A549 (cell line): ENCODE data around the gene MYOD1. TPM values are rescaled to one million over a fixed set of nuclear protein-coding genes. Genes with fewer than 3 reads are reported as not detected.

ENCODE experiments used
- ATAC-seq, 2 experiments: fragments of 200-7000 bp in 1 of 2; fragments of >200 bp in 1 of 2; cut with Nextera tagmentation in 1 of 2; cut with Tn5 transposase in 1 of 2; 3 replicates each; pipeline versions ENCODE4 v1.8.0 to v1.9.1; 2018 to 2020; ENCODE audit warnings: mild to moderate bottlenecking in 1 of 2, moderate library complexity in 1 of 2
- CTCF ChIA-PET: fragments of 300-600 bp; sonication (Branson Sonifier 250); formaldehyde crosslinking; extraction: SDS; loops from one replicate; lab custom pipeline; 2021; ENCODE audit warnings: antibody characterized with exemption, inconsistent platforms; lab: Yijun Ruan, JAX
- POLR2A ChIA-PET: fragments of 350-600 bp; formaldehyde crosslinking; extraction: SDS; loops from one replicate; lab custom pipeline; 2021; ENCODE audit warnings: antibody characterized with exemption, inconsistent platforms; lab: Yijun Ruan, JAX
- DNase-seq, 2 experiments: peaks; one replicate each; pipeline versions ENCODE4 v3.0.0 to v3.0.0-alpha.2; 2011 to 2016; ENCODE audit warnings: low read depth in 1 of 2, low spot score in 1 of 2
- FAIRE-seq: peaks from 2 replicates; lab custom pipeline; 2011; peaks lifted over from hg19 to GRCh38; lab: Jason Lieb, UNC
- H3K27ac ChIP-seq, 2 experiments: fragments of >200 bp; sonication (Bioruptor Twin); formaldehyde crosslinking; 3 replicates each; pipeline ENCODE4 v1.5.1; 2016 to 2017
- H3K4me1 ChIP-seq: fragments of >200 bp; sonication (Bioruptor Twin); formaldehyde crosslinking; 3 replicates; pipeline ENCODE4 v1.6.1; 2016
- H3K4me2 ChIP-seq: fragments of >200 bp; sonication (Bioruptor Twin); formaldehyde crosslinking; 3 replicates; pipeline ENCODE4 v1.6.1; 2016
- H3K4me3 ChIP-seq: fragments of >200 bp; sonication (Bioruptor Twin); formaldehyde crosslinking; 3 replicates; pipeline ENCODE4 v1.5.1; 2016
- H3K9me3 ChIP-seq: fragments of >200 bp; sonication (Bioruptor Twin); formaldehyde crosslinking; 3 replicates; pipeline ENCODE4 v1.6.1; 2016
- CBX2 ChIP-seq: fragments of 200-600 bp; sonication (generic); IDR thresholded peaks from 2 replicates; pipeline ENCODE4 v1.6.1; 2016; ENCODE audit warnings: low read depth, mild to moderate bottlenecking, borderline replicate concordance
- CBX8 ChIP-seq: fragments of 200-600 bp; sonication (generic); IDR thresholded peaks from 2 replicates; pipeline ENCODE4 v1.6.1; 2016
- CEBPB ChIP-seq, 2 experiments: fragments of >200 bp in 1 of 2; sonication (Bioruptor Twin) in 1 of 2; formaldehyde crosslinking in 1 of 2; IDR thresholded peaks; 2 replicates each; pipeline ENCODE4 v1.6.1; 2012 to 2016
- CHD2 ChIP-seq: fragments of 150-350 bp; IDR thresholded peaks from 2 replicates; pipeline ENCODE4 v1.6.1; 2014; ENCODE audit warnings: low read length; ENCODE audit not compliant: partially characterized antibody
- CHD4 ChIP-seq: fragments of 200-600 bp; sonication (generic); IDR thresholded peaks from 2 replicates; pipeline ENCODE4 v1.6.1; 2016; ENCODE audit warnings: antibody characterized with exemption, mild to moderate bottlenecking, borderline replicate concordance
- EHF ChIP-seq: fragments of 250-450 bp; sonication (Bioruptor Pico); IDR thresholded peaks from 2 replicates; pipeline ENCODE4 v1.5.0; 2020; ENCODE audit warnings: mild to moderate bottlenecking
- HDAC2 ChIP-seq: fragments of 200-600 bp; sonication (generic); IDR thresholded peaks from 2 replicates; pipeline ENCODE4 v1.6.1; 2016
- HEYL ChIP-seq: fragments of 250-450 bp; sonication (Bioruptor Pico); IDR thresholded peaks from 2 replicates; pipeline ENCODE4 v1.8.0; 2021; ENCODE audit warnings: mild to moderate bottlenecking, moderate library complexity
- HOXB13 ChIP-seq: fragments of 250-450 bp; sonication (Bioruptor Pico); IDR thresholded peaks from 2 replicates; pipeline ENCODE4 v1.5.0; 2020; ENCODE audit warnings: low read depth, mild to moderate bottlenecking, moderate library complexity
- JUNB ChIP-seq: fragments of >200 bp; sonication (Bioruptor Twin); formaldehyde crosslinking; IDR thresholded peaks from 2 replicates; pipeline ENCODE4 v1.6.1; 2016
- MAFK ChIP-seq: fragments of 450-650 bp; IDR thresholded peaks from 2 replicates; pipeline ENCODE4 v1.6.1; 2014; ENCODE audit not compliant: partially characterized antibody
- MAZ ChIP-seq: fragments of 150-350 bp; IDR thresholded peaks from 2 replicates; pipeline ENCODE4 v1.6.1; 2014; ENCODE audit warnings: antibody characterized with exemption, low read depth, low read length, borderline replicate concordance
- MYC ChIP-seq: IDR thresholded peaks from 2 replicates; pipeline ENCODE4 v1.6.1; 2012; ENCODE audit warnings: mild to moderate bottlenecking, inconsistent platforms, low read length, improper control_type of control experiment, borderline replicate concordance
- POLR2AphosphoS2 ChIP-seq: conservative IDR thresholded peaks from 2 replicates; pipeline ENCODE4 v1.6.1; 2012; ENCODE audit warnings: low read length, improper control_type of control experiment, inconsistent platforms
- RAD21 ChIP-seq, 2 experiments: fragments of >200 bp in 1 of 2; sonication (Bioruptor Twin) in 1 of 2; formaldehyde crosslinking in 1 of 2; IDR thresholded peaks in 1 of 2; conservative IDR thresholded peaks in 1 of 2; 2 replicates in 1 of 2; 3 replicates in 1 of 2; pipeline ENCODE4 v1.6.1; 2012 to 2018; ENCODE audit warnings: inconsistent platforms in 1 of 2
- RCOR1 ChIP-seq: fragments of 150-350 bp; IDR thresholded peaks from 2 replicates; pipeline ENCODE4 v1.6.1; 2014; ENCODE audit warnings: antibody characterized with exemption, low read length, low read depth
- RNF2 ChIP-seq: fragments of 200-600 bp; sonication (generic); IDR thresholded peaks from 2 replicates; pipeline ENCODE4 v1.6.1; 2016; ENCODE audit warnings: low read depth, mild to moderate bottlenecking, antibody characterized with exemption, moderate library complexity, borderline replicate concordance
- SMC3 ChIP-seq: fragments of >200 bp; sonication (Bioruptor Twin); formaldehyde crosslinking; IDR thresholded peaks from 3 replicates; pipeline ENCODE4 v1.6.1; 2018; ENCODE audit warnings: inconsistent platforms
- SREBF2 ChIP-seq: fragments of 450-650 bp; IDR thresholded peaks from 2 replicates; pipeline ENCODE4 v1.6.1; 2014; ENCODE audit warnings: mild to moderate bottlenecking, moderate library complexity
- TFCP2L1 ChIP-seq: fragments of 250-450 bp; sonication (Bioruptor Pico); IDR thresholded peaks from 2 replicates; pipeline ENCODE4 v1.5.0; 2021; ENCODE audit warnings: mild to moderate bottlenecking
- ZC3H11A ChIP-seq: fragments of 450-650 bp; IDR thresholded peaks from 2 replicates; pipeline ENCODE4 v1.6.1; 2014; ENCODE audit warnings: antibody characterized with exemption, mild to moderate bottlenecking
- ZFP36 ChIP-seq: fragments of 450-650 bp; IDR thresholded peaks from 2 replicates; pipeline ENCODE4 v1.6.1; 2014; ENCODE audit warnings: borderline replicate concordance; ENCODE audit not compliant: partially characterized antibody
- ZNF302 ChIP-seq: fragments of 250-450 bp; sonication (Bioruptor Pico); IDR thresholded peaks from 2 replicates; pipeline ENCODE4 v1.9.0; 2021; ENCODE audit warnings: inconsistent platforms, mild to moderate bottlenecking, moderate library complexity
- WGBS: methylation state at CpG from one replicate; pipeline ENCODE4 v1.1.6; 2017; ENCODE audit errors: missing lambda C conversion rate; 5-methylcytosine and 5-hydroxymethylcytosine counted together
- polyA plus RNA-seq, 4 experiments: library from polyadenylated mRNA; depleted of rRNA in 3 of 4; stranded (reverse); fragments of >200 nt; fragmentation: RNase III in 1 of 4; extraction: RNeasy Plus Mini Kit Qiagen cat#74134 plus additional on column Dnase treatment in 1 of 4; gene quantifications; 2 replicates in 3 of 4; 3 replicates in 1 of 4; pipeline ENCODE4 v1.2.3, GENCODE V29; 2011 to 2017
- TF ChIP-seq, protein P1 (sequence below): fragments of >200 bp; sonication (Bioruptor Twin); formaldehyde crosslinking; IDR thresholded peaks from 2 replicates; pipeline ENCODE4 v1.6.1; 2016
- TF ChIP-seq, protein P2 (sequence below): fragments of >200 bp; sonication (Bioruptor Twin); formaldehyde crosslinking; IDR thresholded peaks from 3 replicates; pipeline ENCODE4 v1.6.1; 2016

The MYOD1 gene
- polyA plus RNA-seq, 2 of the 4 experiments (the other 2 are of a cell fraction) = not detected

DNA sequence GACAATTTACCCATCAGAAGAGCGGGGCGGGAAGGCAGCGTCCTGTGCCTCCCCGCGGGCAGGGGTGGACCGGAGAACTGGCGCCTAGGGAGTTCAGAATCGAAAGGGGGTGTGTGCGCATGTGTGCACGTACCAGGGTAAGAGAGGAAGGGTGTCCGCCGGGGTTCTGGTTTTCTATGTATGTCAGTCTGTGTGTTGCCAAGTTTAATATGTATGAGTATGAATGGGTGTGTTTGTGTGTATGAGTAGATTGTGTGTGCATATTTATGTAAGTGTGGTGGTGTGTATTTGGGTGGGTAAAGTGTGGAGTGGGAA is 17.2 kb downstream of the MYOD1 start:
- WGBS = 68% methylated on average over 12 of the region's 12 CpGs
- no peak for ATAC-seq
- no peak for FAIRE-seq
- DNase-seq = no peak
- no peak overlapping the region for H3K4me3 ChIP-seq
- no peaks in the 10 kb centered on the region for H3K9me3 ChIP-seq
- no peak overlapping the region for H3K27ac ChIP-seq
- ChIA-PET CTCF (no interaction called here), POLR2A (no interaction called here)
- no peaks in the 10 kb centered on the region; the same call in 2 of the 3 replicates for H3K4me1 ChIP-seq
- no peak for TF ChIP-seq ZFP36
- TF ChIP-seq SMC3 = no peak
- TF ChIP-seq RNF2 = no peak
- TF ChIP-seq, protein P1, sequence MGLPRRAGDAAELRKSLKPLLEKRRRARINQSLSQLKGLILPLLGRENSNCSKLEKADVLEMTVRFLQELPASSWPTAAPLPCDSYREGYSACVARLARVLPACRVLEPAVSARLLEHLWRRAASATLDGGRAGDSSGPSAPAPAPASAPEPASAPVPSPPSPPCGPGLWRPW = no peak
- TF ChIP-seq TFCP2L1 (CRISPR knock-in tag) = no peak
- TF ChIP-seq CBX2 = no peak
- TF ChIP-seq, protein P2, sequence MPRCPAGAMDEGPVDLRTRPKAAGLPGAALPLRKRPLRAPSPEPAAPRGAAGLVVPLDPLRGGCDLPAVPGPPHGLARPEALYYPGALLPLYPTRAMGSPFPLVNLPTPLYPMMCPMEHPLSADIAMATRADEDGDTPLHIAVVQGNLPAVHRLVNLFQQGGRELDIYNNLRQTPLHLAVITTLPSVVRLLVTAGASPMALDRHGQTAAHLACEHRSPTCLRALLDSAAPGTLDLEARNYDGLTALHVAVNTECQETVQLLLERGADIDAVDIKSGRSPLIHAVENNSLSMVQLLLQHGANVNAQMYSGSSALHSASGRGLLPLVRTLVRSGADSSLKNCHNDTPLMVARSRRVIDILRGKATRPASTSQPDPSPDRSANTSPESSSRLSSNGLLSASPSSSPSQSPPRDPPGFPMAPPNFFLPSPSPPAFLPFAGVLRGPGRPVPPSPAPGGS = no peak
- TF ChIP-seq MYC = no peak
- no peak for TF ChIP-seq SREBF2
- TF ChIP-seq ZNF302 = no peak
- no peak for TF ChIP-seq RAD21 (conservative IDR thresholded peaks at IDR 0.05 in 1 of 2, IDR thresholded peaks at IDR 0.05 in 1 of 2)
- no peak for TF ChIP-seq EHF (CRISPR knock-in tag)
- no peak for TF ChIP-seq MAZ
- no peak for TF ChIP-seq POLR2AphosphoS2
- no peak for TF ChIP-seq HDAC2
- TF ChIP-seq RCOR1 = no peak
- TF ChIP-seq CBX8 = no peak
- no peak for TF ChIP-seq HOXB13 (CRISPR knock-in tag)
- H3K4me2 ChIP-seq = no peak overlapping the region

DNA sequence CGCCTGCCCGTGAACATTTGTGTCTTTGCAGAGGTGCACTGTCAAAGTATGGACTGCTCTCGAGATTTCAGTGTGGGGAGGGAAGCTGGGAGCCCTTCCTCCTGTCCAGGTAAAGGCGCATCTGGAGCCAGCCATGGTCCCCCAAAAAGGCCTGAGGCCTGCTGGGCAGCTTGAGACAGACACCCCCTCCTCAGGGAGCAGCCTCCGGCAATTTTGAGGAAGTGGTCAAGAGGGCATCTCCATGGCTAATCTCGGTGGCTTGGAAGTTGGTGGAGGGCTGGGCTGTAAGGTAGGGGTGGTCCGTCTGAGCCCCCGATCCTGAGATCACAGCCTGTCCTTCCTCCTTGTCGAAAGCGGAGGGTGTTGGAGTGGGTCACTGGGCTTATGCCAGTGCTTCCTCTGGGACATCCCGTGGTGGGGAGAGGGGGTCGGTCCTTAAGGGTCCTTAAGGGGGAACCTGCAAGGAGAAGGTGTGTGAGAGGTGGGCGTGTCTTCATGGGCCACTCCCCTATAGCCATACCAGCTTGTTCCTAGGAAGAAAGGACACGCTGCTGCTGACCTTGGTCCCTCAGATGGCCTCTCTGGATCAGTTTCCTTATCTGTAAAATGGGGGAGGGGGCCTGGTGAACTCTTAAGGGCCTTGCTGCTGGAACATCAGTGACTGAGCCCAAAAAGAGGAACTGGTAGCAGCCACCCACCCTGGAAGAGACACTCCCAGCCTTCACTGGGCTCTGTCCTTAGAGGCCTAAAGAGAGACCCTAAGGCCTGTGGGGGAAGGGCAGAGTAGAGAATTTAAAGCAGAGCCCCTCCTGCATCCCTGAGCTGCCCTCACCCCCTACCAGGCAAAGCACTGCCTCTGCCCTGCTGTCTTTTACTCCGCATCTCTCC is 17.8 kb downstream of the MYOD1 start:
- TF ChIP-seq MAZ = no peak
- no peak for TF ChIP-seq CEBPB (IDR thresholded peaks at IDR 0.05)
- TF ChIP-seq JUNB = no peak
- TF ChIP-seq SMC3 = no peak
- TF ChIP-seq, protein P2 = no peak
- TF ChIP-seq HEYL (CRISPR knock-in tag) = no peak
- no peak for TF ChIP-seq CHD2
- TF ChIP-seq MAFK = no peak
- TF ChIP-seq ZC3H11A = no peak
- no peak for TF ChIP-seq CHD4
- TF ChIP-seq SREBF2 = no peak
- WGBS = 41% methylated on average over 15 of the region's 15 CpGs
- no peaks in the 10 kb centered on the region for H3K9me3 ChIP-seq

More for the DNA sequence above, 17.8 kb downstream of the MYOD1 start:
- Histone ChIP-seq H3K4me1 (no peaks in the 10 kb centered on the region; the same call in 2 of the 3 replicates), H3K27ac (no peak overlapping the region), H3K4me3 (no peak overlapping the region), H3K4me2 (no peak overlapping the region)
- no peak for DNase-seq
- ChIA-PET POLR2A (no interaction called here), CTCF (interaction anchor here (0.6 to 1.7 kb wide), 3 partner anchors 14 to 242 kb away, joined by 3 to 4 read pairs (median 3); no protein-coding TSS in a partner anchor)
- ATAC-seq = no peak
- FAIRE-seq = no peak
